BLaER1 treated with 17β-estradiol and CSF1 and Interleukin-3, amounts not matched to agents 10 nM and 100 nM (cell line): ENCODE measurements around the gene ATP5F1D.
"Not testable (repeated sequence)": the region's sequence is repeated elsewhere in the genome, so short reads cannot be mapped to it uniquely, and the experiment has no call there.

ENCODE experiments used
- H3K27ac ChIP-seq, 11 experiments: shearing (Covaris generic); formaldehyde crosslinking; 2 replicates each; pipeline ENCODE4 v1.8.1; 2022
- H3K27me3 ChIP-seq, 11 experiments: shearing (Covaris generic); formaldehyde crosslinking; 2 replicates each; pipeline ENCODE4 v1.8.1; 2022
- H3K36me3 ChIP-seq, 11 experiments: shearing (Covaris generic); formaldehyde crosslinking; 2 replicates each; pipeline ENCODE4 v1.8.1; 2022
- H3K4me1 ChIP-seq, 10 experiments: shearing (Covaris generic); formaldehyde crosslinking; 2 replicates each; pipeline ENCODE4 v1.8.1; 2022
- H3K4me2 ChIP-seq, 11 experiments: shearing (Covaris generic); formaldehyde crosslinking; 2 replicates each; pipeline ENCODE4 v1.8.1; 2022
- H3K4me3 ChIP-seq, 10 experiments: shearing (Covaris generic); formaldehyde crosslinking; 2 replicates each; pipeline ENCODE4 v1.8.1; 2022
- H3K9ac ChIP-seq, 11 experiments: shearing (Covaris generic); formaldehyde crosslinking; 2 replicates each; pipeline ENCODE4 v1.8.1; 2022
- H3K9me3 ChIP-seq, 11 experiments: shearing (Covaris generic); formaldehyde crosslinking; replicated peaks in 1 of 11; 2 replicates each; pipeline ENCODE4 v1.8.1; 2022
- H4K20me1 ChIP-seq, 11 experiments: shearing (Covaris generic); formaldehyde crosslinking; 2 replicates each; pipeline ENCODE4 v1.8.1; 2022
- Cebpa-rat ChIP-seq, 11 experiments: shearing (Covaris generic); IDR thresholded peaks; 2 replicates each; pipeline ENCODE4 v1.8.1; 2022

The ATP5F1D gene

GRCh38 chr19:1241417-1242095, at the start of gene ATP5F1D:
Gene ATP5F1D (plus strand): TSS chr19:1241751. CDS start chr19:1241851, 100 bp downstream.
- Histone ChIP-seq H3K4me1 (peaks cover 62 to 87% (median 76%) of the 10 kb centered on the region in 10 experiments), H3K4me2 (peak within 1 kb of the TSS; percentile 94 to 100 (median 100))

GRCh38 chr19:1199531-1199930, 42.0 kb upstream of the ATP5F1D start:
- Histone ChIP-seq H4K20me1 (no peaks in the 10 kb centered on the region), H3K27me3 (no peaks in the 10 kb centered on the region), H3K4me2 (no peak overlapping the region), H3K4me3 (no peak overlapping the region), H3K36me3 (no peaks in the 10 kb centered on the region), H3K27ac (no peak overlapping the region), H3K4me1 (peaks cover 19 to 22% (median 20%) of the 10 kb centered on the region in 10 experiments), H3K9ac (no peak overlapping the region), H3K9me3 (no peaks in the 10 kb centered on the region)
- no peak for TF ChIP-seq Cebpa-rat (IDR thresholded peaks at IDR 0.05)

More at GRCh38 chr19:1241417-1242095, at the start of gene ATP5F1D:
- Histone ChIP-seq H3K9me3 (no peaks in the 10 kb centered on the region), H3K9ac (peak within 1 kb of the TSS; percentile 87 to 95 (median 92)), H3K27ac (peak within 1 kb of the TSS; percentile 64 to 92 (median 86); a peak in 21 of 22 replicates), H4K20me1 (peaks cover 14 to 64% (median 48%) of the 10 kb centered on the region in 11 experiments; a peak in 20 of 22 replicates), H3K27me3 (peaks cover 15 to 36% (median 35%) of the 10 kb centered on the region in 11 experiments), H3K36me3 (peaks cover 0 to 17% (median 6%) of the 10 kb centered on the region in 11 experiments; a peak in 8 of 22 replicates), H3K4me3 (peak within 1 kb of the TSS; percentile 79 to 96 (median 88))
- no peak for TF ChIP-seq Cebpa-rat (IDR thresholded peaks at IDR 0.05)

DNA sequence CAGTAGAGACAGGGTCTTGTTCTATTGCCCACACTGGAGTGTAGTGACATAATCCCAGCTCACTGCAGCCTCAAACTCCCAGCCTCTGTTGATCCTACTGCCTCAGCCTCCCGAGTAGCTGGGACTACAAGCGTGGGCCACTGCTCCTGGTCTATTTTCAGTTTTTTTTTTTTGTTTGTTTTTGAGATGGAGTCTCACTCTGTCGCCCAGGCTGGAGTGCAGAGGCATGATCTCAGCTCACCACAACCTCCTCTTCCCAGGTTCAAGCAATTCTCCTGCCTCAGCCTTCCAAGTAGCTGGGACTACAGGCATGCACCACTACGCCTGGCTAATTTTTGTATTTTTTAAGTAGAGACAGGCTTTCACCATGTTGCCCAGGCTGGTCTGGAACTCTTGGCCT, 40.9 kb upstream of the ATP5F1D start:
- H3K4me3 ChIP-seq, H3K27ac ChIP-seq: not testable (repeated sequence)

GRCh38 chr19:1205114-1206099, 36.1 kb upstream of the ATP5F1D start, which contains the start of gene STK11:
Gene STK11 (plus strand): TSS chr19:1205778. CDS start chr19:1206914, 1,136 bp downstream.
- peaks cover 51 to 57% (median 54%) of the 10 kb centered on the region in 10 experiments for H3K4me1 ChIP-seq
- no peaks in the 10 kb centered on the region for H3K27me3 ChIP-seq
- peak within 1 kb of the TSS; percentile 94 to 99 (median 98) for H3K9ac ChIP-seq
- H3K27ac ChIP-seq = peak within 1 kb of the TSS; percentile 86 to 96 (median 95)
- peaks cover 8 to 26% (median 17%) of the 10 kb centered on the region in 11 experiments; a peak in 20 of 22 replicates for H3K36me3 ChIP-seq
- H3K4me2 ChIP-seq = peak within 1 kb of the TSS; percentile 86 to 100 (median 98)
- peaks cover 35 to 45% (median 43%) of the 10 kb centered on the region in 11 experiments for H4K20me1 ChIP-seq
- TF ChIP-seq Cebpa-rat (IDR thresholded peaks at IDR 0.05) = no peak
- H3K9me3 ChIP-seq = no peaks in the 10 kb centered on the region
- H3K4me3 ChIP-seq = peak within 1 kb of the TSS; percentile 85 to 99 (median 94)

More for the DNA sequence above, 40.9 kb upstream of the ATP5F1D start:
- H3K4me2 ChIP-seq, H3K9me3 ChIP-seq, H3K9ac ChIP-seq, H4K20me1 ChIP-seq, H3K36me3 ChIP-seq, H3K27me3 ChIP-seq: not testable (repeated sequence)
- H3K4me1 ChIP-seq = peaks cover 26 to 30% (median 27%) of the 10 kb centered on the region in 10 experiments

DNA sequence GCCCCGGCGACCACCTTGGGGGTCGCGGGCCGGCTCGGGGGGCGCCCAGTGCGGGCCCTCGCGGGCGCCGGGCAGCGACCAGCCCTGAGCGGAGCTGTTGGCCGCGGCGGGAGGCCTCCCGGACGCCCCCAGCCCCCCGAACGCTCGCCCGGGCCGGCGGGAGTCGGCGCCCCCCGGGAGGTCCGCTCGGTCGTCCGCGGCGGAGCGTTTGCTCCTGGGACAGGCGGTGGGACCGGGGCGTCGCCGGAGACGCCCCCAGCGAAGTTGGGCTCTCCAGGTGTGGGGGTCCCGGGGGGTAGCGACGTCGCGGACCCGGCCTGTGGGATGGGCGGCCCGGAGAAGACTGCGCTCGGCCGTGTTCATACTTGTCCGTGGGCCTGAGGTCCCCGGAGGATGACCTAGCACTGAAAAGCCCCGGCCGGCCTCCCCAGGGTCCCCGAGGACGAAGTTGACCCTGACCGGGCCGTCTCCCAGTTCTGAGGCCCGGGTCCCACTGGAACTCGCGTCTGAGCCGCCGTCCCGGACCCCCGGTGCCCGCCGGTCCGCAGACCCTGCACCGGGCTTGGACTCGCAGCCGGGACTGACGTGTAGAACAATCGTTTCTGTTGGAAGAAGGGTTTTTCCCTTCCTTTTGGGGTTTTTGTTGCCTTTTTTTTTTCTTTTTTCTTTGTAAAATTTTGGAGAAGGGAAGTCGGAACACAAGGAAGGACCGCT, 35.2 kb upstream of the ATP5F1D start:
- H4K20me1 ChIP-seq = peaks cover 38 to 54% (median 52%) of the 10 kb centered on the region in 11 experiments
- H3K27me3 ChIP-seq = no peaks in the 10 kb centered on the region
- H3K4me3 ChIP-seq = peak overlapping the region; percentile 85 to 99 (median 94)
- H3K4me1 ChIP-seq = peaks cover 59 to 66% (median 63%) of the 10 kb centered on the region in 10 experiments
- H3K9ac ChIP-seq = peak overlapping the region; percentile 94 to 99 (median 98)
- H3K36me3 ChIP-seq = peaks cover 10 to 35% (median 25%) of the 10 kb centered on the region in 11 experiments; a peak in 21 of 22 replicates
- no peaks in the 10 kb centered on the region for H3K9me3 ChIP-seq
- peak overlapping the region; percentile 85 to 100 (median 98) for H3K4me2 ChIP-seq
- H3K27ac ChIP-seq = peak overlapping the region; percentile 86 to 96 (median 95)
- no peak for TF ChIP-seq Cebpa-rat (IDR thresholded peaks at IDR 0.05)

DNA sequence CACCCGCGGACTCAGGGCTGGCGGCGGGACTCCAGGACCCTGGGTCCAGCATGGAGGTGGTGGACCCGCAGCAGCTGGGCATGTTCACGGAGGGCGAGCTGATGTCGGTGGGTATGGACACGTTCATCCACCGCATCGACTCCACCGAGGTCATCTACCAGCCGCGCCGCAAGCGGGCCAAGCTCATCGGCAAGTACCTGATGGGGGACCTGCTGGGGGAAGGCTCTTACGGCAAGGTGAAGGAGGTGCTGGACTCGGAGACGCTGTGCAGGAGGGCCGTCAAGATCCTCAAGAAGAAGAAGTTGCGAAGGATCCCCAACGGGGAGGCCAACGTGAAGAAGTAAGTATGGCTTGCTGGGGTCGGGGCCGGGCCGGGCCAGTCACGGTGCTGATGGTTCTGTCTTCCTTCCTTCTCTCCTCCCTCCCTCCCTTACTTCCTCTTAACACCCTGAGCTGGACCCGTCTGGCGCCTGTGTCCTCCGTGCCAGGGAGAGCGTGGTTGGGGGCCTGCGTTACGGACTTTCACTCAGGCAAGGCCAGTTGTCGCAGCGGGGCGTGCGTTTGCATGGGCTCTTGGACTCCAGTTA, 34.6 kb upstream of the ATP5F1D start:
- Histone ChIP-seq H3K27me3 (no peaks in the 10 kb centered on the region), H3K9me3 (no peaks in the 10 kb centered on the region), H3K27ac (peak overlapping the region; percentile 86 to 96 (median 95)), H4K20me1 (peaks cover 45 to 61% (median 59%) of the 10 kb centered on the region in 11 experiments), H3K4me3 (peak overlapping the region; percentile 85 to 99 (median 94)), H3K36me3 (peaks cover 10 to 41% (median 32%) of the 10 kb centered on the region in 11 experiments; a peak in 21 of 22 replicates), H3K4me1 (peaks cover 65 to 72% (median 69%) of the 10 kb centered on the region in 10 experiments), H3K9ac (peak overlapping the region; percentile 94 to 99 (median 98)), H3K4me2 (peak overlapping the region; percentile 85 to 100 (median 98))
- TF ChIP-seq Cebpa-rat (IDR thresholded peaks at IDR 0.05) = no peak

DNA sequence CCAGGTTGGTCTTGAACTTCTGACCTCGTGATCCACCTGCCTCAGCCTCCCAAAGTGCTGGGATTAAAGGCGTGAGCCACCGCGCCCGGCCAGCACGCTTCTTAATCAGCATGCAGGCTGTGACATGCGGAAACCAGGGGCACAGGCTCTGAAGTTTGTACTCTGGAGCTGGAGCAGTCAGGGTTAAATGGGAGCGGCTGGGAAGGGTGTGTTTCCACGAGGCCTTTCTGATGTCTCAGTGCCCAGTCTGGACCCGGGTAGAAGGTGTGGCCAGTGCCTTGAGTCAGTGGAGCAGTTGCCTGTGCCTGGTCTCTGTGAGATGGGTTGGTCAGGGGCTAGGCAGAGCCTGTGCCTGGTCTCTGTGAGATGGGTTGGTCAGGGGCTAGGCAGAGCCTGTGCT, 32.7 kb upstream of the ATP5F1D start:
- Histone ChIP-seq H3K4me1 (peaks cover 72 to 76% (median 74%) of the 10 kb centered on the region in 10 experiments), H3K4me2 (peak overlapping the region; percentile 85 to 100 (median 98)), H4K20me1 (peaks cover 49 to 78% (median 73%) of the 10 kb centered on the region in 11 experiments), H3K9ac (peak overlapping the region; percentile 16 to 99 (median 98); a peak in 19 of 22 replicates), H3K36me3 (peaks cover 17 to 48% (median 38%) of the 10 kb centered on the region in 11 experiments; a peak in 21 of 22 replicates), H3K27ac (peak overlapping the region in 8 of 11 experiments; percentile 10 to 96 (median 29); a peak in 9 of 22 replicates), H3K4me3 (peak overlapping the region; percentile 85 to 99 (median 94))
- H3K9me3 ChIP-seq, H3K27me3 ChIP-seq: not testable (repeated sequence)

GRCh38 chr19:1210227-1210538, 31.4 kb upstream of the ATP5F1D start:
- Histone ChIP-seq H3K4me1 (peaks cover 72 to 76% (median 74%) of the 10 kb centered on the region in 10 experiments), H3K36me3 (peaks cover 17 to 57% (median 38%) of the 10 kb centered on the region in 11 experiments), H4K20me1 (peaks cover 61 to 92% (median 87%) of the 10 kb centered on the region in 11 experiments)

More at GRCh38 chr19:1210227-1210538, 31.4 kb upstream of the ATP5F1D start:
- peak overlapping the region in 1 of 10 experiments; percentile 96; a peak in 1 of 20 replicates for H3K4me3 ChIP-seq
- H3K9me3 ChIP-seq = no peaks in the 10 kb centered on the region
- H3K9ac ChIP-seq = peak overlapping the region; percentile 25 to 99 (median 98); a peak in 14 of 22 replicates
- H3K27me3 ChIP-seq = no peaks in the 10 kb centered on the region
- H3K4me2 ChIP-seq = peak overlapping the region; percentile 85 to 100 (median 98); a peak in 21 of 22 replicates
- peak overlapping the region in 7 of 11 experiments; percentile 39 to 95 (median 48); a peak in 11 of 22 replicates for H3K27ac ChIP-seq
- no peak for TF ChIP-seq Cebpa-rat (IDR thresholded peaks at IDR 0.05)
